ENCODE measurements around the gene RAI1. TPM values are rescaled to one million over a fixed set of nuclear protein-coding genes. Genes with fewer than 3 reads are reported as not detected.
"Not testable (repeated sequence)": the region's sequence is repeated elsewhere in the genome, so short reads cannot be mapped to it uniquely, and the experiment has no call there.

RAI1 gene
- total and polyA plus RNA-seq, 12 donors = 4.2 to 37.3 (median 26.9) TPM

DNA sequence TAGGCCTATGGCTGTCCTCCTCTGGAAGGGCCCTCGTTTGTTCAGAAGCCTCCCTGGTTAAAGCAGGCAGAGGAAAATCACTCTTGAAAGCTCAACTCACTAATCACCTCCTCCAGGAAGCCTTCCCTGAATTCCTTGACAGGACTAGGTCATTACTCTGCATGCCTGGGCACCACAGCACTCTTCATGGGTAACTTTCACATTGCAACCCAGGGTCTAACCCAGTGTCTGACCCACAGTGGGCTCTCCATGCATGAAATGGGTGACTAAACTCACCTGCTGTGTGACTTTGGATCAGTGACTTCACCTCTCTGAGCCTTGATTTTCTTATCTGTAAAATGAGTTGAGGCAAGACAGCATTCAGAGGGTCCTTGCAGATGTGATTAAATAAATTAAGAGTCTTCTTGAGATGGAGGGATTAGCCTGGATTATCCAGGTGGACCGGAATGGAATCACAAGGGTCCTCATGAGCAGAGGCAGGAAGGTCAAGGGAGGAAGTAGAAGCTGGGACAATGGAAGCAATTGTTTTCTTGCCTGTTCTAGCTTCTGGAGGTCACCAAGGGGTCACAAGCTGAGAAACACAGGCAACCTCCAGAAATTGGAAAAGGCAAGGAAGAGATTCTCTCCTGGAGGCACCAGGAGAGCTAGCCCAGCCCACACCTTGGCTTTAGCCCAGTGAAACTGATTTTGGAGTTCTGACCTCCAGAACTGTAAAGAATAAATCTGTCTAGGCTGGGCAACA, 3.8 kb upstream of the RAI1 start:
- H3K9me3 ChIP-seq (replicated peaks in 1 of 3) = no peaks in the 10 kb centered on the region
- intact Hi-C loops (cut with DNase I) = no loop called here
- no peak overlapping the region for H3K4me3 ChIP-seq
- no peaks in the 10 kb centered on the region for H3K36me3 ChIP-seq (replicated peaks in 1 of 2)
- TF ChIP-seq CTCF (IDR thresholded peaks at IDR 0.05) (no peak), POLR2A (IDR thresholded peaks at IDR 0.05) (no peak)
- peaks cover 0 to 5% of the 10 kb centered on the region in 2 donors for H3K4me1 ChIP-seq (replicated peaks in 1 of 2)
- DNase-seq = no peak
- WGBS, 4 donors = 48 to 84% (median 66%) methylated on average over 2 of the region's 2 CpGs
- no peak overlapping the region for H3K27ac ChIP-seq
- no peaks in the 10 kb centered on the region for H3K27me3 ChIP-seq

GRCh38 chr17:17678063-17678699, 3.1 kb upstream of the RAI1 start:
- 74 to 79% (median 77%) methylated on average over 5 of the region's 5 CpGs for WGBS, 4 donors
- H3K27ac ChIP-seq; intact Hi-C loops (cut with DNase I): not testable (repeated sequence)

DNA sequence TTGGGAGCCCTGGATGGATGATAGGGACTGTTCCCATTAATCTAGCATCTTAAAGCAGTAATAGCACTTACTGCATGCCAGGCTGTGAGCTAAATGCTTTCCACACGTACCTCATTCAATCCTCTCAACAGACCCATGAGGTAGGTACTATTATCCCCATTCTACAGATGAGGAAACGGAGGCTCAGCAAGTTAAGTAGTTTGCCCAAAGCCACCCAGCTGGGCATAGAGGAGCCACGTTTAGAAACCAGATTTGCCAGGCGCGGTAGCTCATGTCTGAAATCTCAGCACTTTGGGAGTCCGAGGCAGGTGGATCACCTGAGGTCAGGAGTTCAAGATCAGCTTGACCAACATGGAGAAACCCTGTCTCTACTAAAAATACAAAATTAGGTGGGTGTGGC, 2.0 kb upstream of the RAI1 start:
- peaks cover 4 to 16% of the 10 kb centered on the region in 2 donors for H3K4me1 ChIP-seq (replicated peaks in 1 of 2)
- no peaks in the 10 kb centered on the region for H3K36me3 ChIP-seq (replicated peaks in 1 of 2)
- H3K9me3 ChIP-seq (replicated peaks in 1 of 3) = no peaks in the 10 kb centered on the region
- no peaks in the 10 kb centered on the region for H3K27me3 ChIP-seq
- no peak for DNase-seq
- no peak overlapping the region for H3K4me3 ChIP-seq
- no peak for TF ChIP-seq POLR2A (IDR thresholded peaks at IDR 0.05)
- no peak for TF ChIP-seq CTCF (IDR thresholded peaks at IDR 0.05)
- intact Hi-C loops (cut with DNase I) = no loop called here
- no peak overlapping the region for H3K27ac ChIP-seq
- WGBS, 4 donors = 92 to 96% (median 95%) methylated on average over 6 of the region's 6 CpGs

More at GRCh38 chr17:17678063-17678699, 3.1 kb upstream of the RAI1 start:
- DNase-seq; H3K4me3 ChIP-seq; H3K27me3 ChIP-seq; H3K4me1 ChIP-seq (replicated peaks in 1 of 2); H3K36me3 ChIP-seq (replicated peaks in 1 of 2); H3K9me3 ChIP-seq (replicated peaks in 1 of 3): not testable (repeated sequence)

DNA sequence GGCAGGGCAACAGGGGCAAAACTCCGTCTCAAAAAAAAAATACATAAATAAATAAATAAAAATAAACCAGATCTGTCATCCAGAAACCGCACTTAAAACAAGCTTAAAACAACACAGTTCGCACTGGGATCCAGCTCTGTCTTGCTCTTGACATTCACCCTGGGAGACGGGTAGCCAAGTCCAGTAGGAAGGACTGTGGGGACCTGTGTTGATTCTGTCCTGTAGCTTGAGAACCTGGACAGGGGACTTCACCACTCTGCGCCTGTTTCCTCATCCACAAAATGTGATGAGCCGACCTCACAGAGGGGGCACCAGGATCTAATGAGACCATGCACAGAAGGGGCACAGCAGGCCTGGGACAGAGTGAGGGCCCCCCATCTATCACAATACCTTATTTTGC, 1.5 kb upstream of the RAI1 start:
- TF ChIP-seq POLR2A (IDR thresholded peaks at IDR 0.05) = no peak
- no peak for TF ChIP-seq CTCF (IDR thresholded peaks at IDR 0.05)
- no peak for DNase-seq
- Histone ChIP-seq H3K4me3 (no peak overlapping the region), H3K27me3 (no peaks in the 10 kb centered on the region), H3K27ac (no peak overlapping the region), H3K9me3 (replicated peaks in 1 of 3) (no peaks in the 10 kb centered on the region), H3K36me3 (replicated peaks in 1 of 2) (no peaks in the 10 kb centered on the region), H3K4me1 (replicated peaks in 1 of 2) (peaks cover 6 to 21% of the 10 kb centered on the region in 2 donors)
- 83 to 98% (median 89%) methylated on average over 5 to 6 of the region's 6 CpGs for WGBS, 4 donors
- intact Hi-C loops (cut with DNase I) = loop anchor here (5.0 to 10.0 kb wide), 6 partner anchors 85 to 358 kb away; partner anchors contain the start of genes ATPAF2 (in 2 of the 2) and GID4 (in 2 of the 2)

Measured in adrenal gland (tissue), 12 donors.